Liver (tissue), 9 donors: ENCODE data around the gene TBL1XR1. TPM values are rescaled to one million over a fixed set of nuclear protein-coding genes. Genes with fewer than 3 reads are reported as not detected.

ENCODE experiments used
- DNase-seq: peaks from one replicate; pipeline ENCODE4 v3.0.0-alpha.2; 2017; ENCODE audit warnings: low spot score
- H3K27ac ChIP-seq, 2 donors: one replicate each; pipeline ENCODE4 v1.7.0; 2013; ENCODE audit warnings: inconsistent platforms in 2 of 2, low read length in 2 of 2, control low read depth in 1 of 2, low read depth in 1 of 2, mild to moderate bottlenecking in 1 of 2
- H3K27me3 ChIP-seq, 4 donors: one replicate each; pipeline versions ENCODE4 v1.6.1 to v1.7.0; 2013; ENCODE audit warnings: low read length in 3 of 4, inconsistent platforms in 1 of 4, mild to moderate bottlenecking in 1 of 4, moderate library complexity in 1 of 4; ENCODE audit not compliant: control insufficient read depth in 4 of 4, insufficient read depth in 4 of 4
- H3K36me3 ChIP-seq, 4 donors: one replicate each; pipeline versions ENCODE4 v1.6.1 to v1.7.0; 2013; ENCODE audit warnings: low read length in 3 of 4, mild to moderate bottlenecking in 3 of 4, low read depth in 1 of 4, moderate library complexity in 1 of 4; ENCODE audit not compliant: control insufficient read depth in 4 of 4, insufficient read depth in 3 of 4
- H3K4me1 ChIP-seq, 4 donors: one replicate each; pipeline versions ENCODE4 v1.6.1 to v1.7.0; 2013; ENCODE audit warnings: low read length in 3 of 4, mild to moderate bottlenecking in 3 of 4, moderate library complexity in 1 of 4; ENCODE audit not compliant: control insufficient read depth in 4 of 4, insufficient read depth in 4 of 4
- H3K4me3 ChIP-seq, 3 donors: one replicate each; pipeline versions ENCODE4 v1.6.1 to v1.7.0; 2013; ENCODE audit warnings: low read length in 3 of 3, control low read depth in 1 of 3, low read depth in 1 of 3, mild to moderate bottlenecking in 1 of 3
- H3K9ac ChIP-seq, 2 donors: one replicate each; pipeline ENCODE4 v1.7.0; 2013; ENCODE audit warnings: low read length in 2 of 2, mild to moderate bottlenecking in 2 of 2, moderate library complexity in 2 of 2, control low read depth in 1 of 2, low read depth in 1 of 2
- H3K9me3 ChIP-seq, 4 donors: one replicate each; pipeline versions ENCODE4 v1.6.1 to v1.7.0; 2013; ENCODE audit warnings: low read length in 3 of 4; ENCODE audit not compliant: control insufficient read depth in 4 of 4
- CTCF ChIP-seq: fragments of 150-350 bp; IDR thresholded peaks from 2 replicates; pipeline ENCODE4 v1.5.1; 2017; ENCODE audit warnings: improper control_type of control experiment, low read depth, low read length; ENCODE audit not compliant: missing input control
- EGR1 ChIP-seq, 2 donors: IDR thresholded peaks; 2 replicates each; pipeline ENCODE4 v1.6.1; 2016 to 2018; ENCODE audit warnings: antibody characterized with exemption in 2 of 2, low read depth in 2 of 2
- FOXA1 ChIP-seq: IDR thresholded peaks from 2 replicates; pipeline ENCODE4 v1.6.1; 2016; ENCODE audit warnings: antibody characterized with exemption
- FOXA2 ChIP-seq: IDR thresholded peaks from 2 replicates; pipeline ENCODE4 v1.6.1; 2016; ENCODE audit warnings: antibody characterized with exemption
- GABPA ChIP-seq, 2 donors: IDR thresholded peaks in 1 of 2; conservative IDR thresholded peaks in 1 of 2; 2 replicates each; pipeline ENCODE4 v1.6.1; 2016; ENCODE audit warnings: antibody characterized with exemption in 2 of 2, mild to moderate bottlenecking in 1 of 2, moderate library complexity in 1 of 2
- HNF4A ChIP-seq, 2 donors: conservative IDR thresholded peaks; 2 replicates each; pipeline ENCODE4 v1.6.1; 2016; ENCODE audit warnings: antibody characterized with exemption in 2 of 2, mild to moderate bottlenecking in 2 of 2
- HNF4G ChIP-seq: IDR thresholded peaks from 2 replicates; pipeline ENCODE4 v1.6.1; 2016; ENCODE audit warnings: antibody characterized with exemption
- JUND ChIP-seq, 2 donors: IDR thresholded peaks; 2 replicates each; pipeline ENCODE4 v1.6.1; 2016; ENCODE audit warnings: antibody characterized with exemption in 2 of 2
- MAX ChIP-seq: IDR thresholded peaks from 2 replicates; pipeline ENCODE4 v1.6.1; 2016; ENCODE audit warnings: antibody characterized with exemption
- NR2F2 ChIP-seq: IDR thresholded peaks from 2 replicates; pipeline ENCODE4 v1.6.1; 2016; ENCODE audit warnings: antibody characterized with exemption
- RAD21 ChIP-seq, 2 donors: IDR thresholded peaks; 2 replicates each; pipeline ENCODE4 v1.6.1; 2016; ENCODE audit warnings: antibody characterized with exemption in 2 of 2, mild to moderate bottlenecking in 2 of 2
- REST ChIP-seq: IDR thresholded peaks from 2 replicates; pipeline ENCODE4 v1.6.1; 2016; ENCODE audit warnings: antibody characterized with exemption, mild to moderate bottlenecking
- RXRA ChIP-seq, 2 donors: IDR thresholded peaks; 2 replicates each; pipeline ENCODE4 v1.6.1; 2017 to 2018; ENCODE audit warnings: antibody characterized with exemption in 2 of 2, mild to moderate bottlenecking in 1 of 2
- SP1 ChIP-seq: IDR thresholded peaks from 2 replicates; pipeline ENCODE4 v1.6.1; 2018; ENCODE audit warnings: antibody characterized with exemption, mild to moderate bottlenecking
- TAF1 ChIP-seq: conservative IDR thresholded peaks from 2 replicates; pipeline ENCODE4 v1.6.1; 2016; ENCODE audit warnings: antibody characterized with exemption, mild to moderate bottlenecking
- YY1 ChIP-seq: IDR thresholded peaks from 2 replicates; pipeline ENCODE4 v1.6.1; 2016; ENCODE audit warnings: antibody characterized with exemption, mild to moderate bottlenecking
- ZBTB33 ChIP-seq: IDR thresholded peaks from 2 replicates; pipeline ENCODE4 v1.6.1; 2016; ENCODE audit warnings: antibody characterized with exemption
- WGBS: extraction: QIAGEN DNeasy Blood & Tissue Kit; methylation state at CpG from one replicate; pipeline ENCODE4 v1.1.7; 2013; 5-methylcytosine and 5-hydroxymethylcytosine counted together
- polyA plus RNA-seq, 2 donors: library from polyadenylated mRNA; stranded (reverse) in 1 of 2; unstranded in 1 of 2; fragments of 200-250 nt in 1 of 2; fragments of >200 nt in 1 of 2; fragmentation: Nextera tagmentation in 1 of 2; extraction: Ambion mirVana in 1 of 2; gene quantifications; one replicate each; pipeline versions ENCODE4 v1.2.1 to v1.2.3, GENCODE V29; 2013 to 2015
- total RNA-seq, 2 donors: library from RNA; depleted of rRNA; stranded (reverse); fragments of >200 nt; gene quantifications; one replicate each; pipeline ENCODE4 v1.2.3, GENCODE V29; 2014
- donor health status: healthy.
- donor health status: healthy.
- donor health status: healthy.
- donor health status: healthy.
- donor health status: healthy.

Gene TBL1XR1
- total and polyA plus RNA-seq, 4 donors: 10.3 to 65.9 (median 33.2) TPM

DNA sequence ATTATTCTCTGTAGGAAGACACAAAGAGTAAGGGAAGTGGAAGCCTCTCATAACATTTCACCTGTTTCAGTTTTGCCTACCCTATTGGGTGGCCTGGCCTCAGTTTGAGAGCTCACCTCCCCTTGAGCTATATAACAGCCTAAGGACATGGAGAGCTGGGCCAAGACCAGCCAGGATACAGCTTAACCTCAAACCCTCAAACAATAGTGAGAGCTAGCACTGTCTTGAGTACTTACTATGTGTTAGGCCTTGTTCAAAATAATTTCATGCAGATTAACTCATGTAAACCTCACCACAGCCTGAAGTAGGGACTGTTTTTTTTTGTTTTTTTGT lies 15.0 kb upstream of the TBL1XR1 start:
- peak overlapping the region in 1 of 2 donors; percentile 16 for H3K9ac ChIP-seq
- DNase-seq: no peak
- TF ChIP-seq ZBTB33 (no peak), NR2F2 (no peak), TAF1 (no peak), FOXA2 (no peak), SP1 (no peak), GABPA (IDR thresholded peaks at IDR 0.05 in 1 of 2, conservative IDR thresholded peaks at IDR 0.05 in 1 of 2) (no peak), RXRA (IDR thresholded peaks at IDR 0.05) (no peak), FOXA1 (no peak), REST (no peak), RAD21 (IDR thresholded peaks at IDR 0.05) (no peak), MAX (no peak), JUND (IDR thresholded peaks at IDR 0.05) (no peak), HNF4G (no peak), HNF4A (conservative IDR thresholded peaks at IDR 0.05) (no peak)
- no peaks in the 10 kb centered on the region for H3K9me3 ChIP-seq
- no peak overlapping the region for H3K4me3 ChIP-seq
- peaks cover 4 to 19% (median 6%) of the 10 kb centered on the region in 4 donors for H3K4me1 ChIP-seq
- peak overlapping the region; percentile 75 to 91 for H3K27ac ChIP-seq
- no peaks in the 10 kb centered on the region for H3K27me3 ChIP-seq
- H3K36me3 ChIP-seq: no peaks in the 10 kb centered on the region

- WGBS: 27% methylated on average over 7 of the region's 7 CpGs
- peak overlapping the region; percentile 75 to 91 for H3K27ac ChIP-seq
- no peaks in the 10 kb centered on the region for H3K36me3 ChIP-seq
- no peaks in the 10 kb centered on the region for H3K9me3 ChIP-seq
- peak; percentile 63 for DNase-seq
- no peaks in the 10 kb centered on the region for H3K27me3 ChIP-seq
- peak overlapping the region in 2 of 3 donors; percentile 14 to 31 for H3K4me3 ChIP-seq
- peak overlapping the region in 1 of 2 donors; percentile 16 for H3K9ac ChIP-seq
- peaks cover 4 to 19% (median 6%) of the 10 kb centered on the region in 4 donors for H3K4me1 ChIP-seq
- TF ChIP-seq EGR1 (IDR thresholded peaks at IDR 0.05; ENCODE audit: low read depth in 2 of 2) (peak in 1 of 2 donors; percentile 8), FOXA2 (peak; percentile 70), CTCF (no peak), REST (peak; percentile 1), RAD21 (IDR thresholded peaks at IDR 0.05) (peak in 1 of 2 donors; percentile 48), YY1 (peak; percentile 53), MAX (peak; percentile 53), ZBTB33 (peak; percentile 49), HNF4A (conservative IDR thresholded peaks at IDR 0.05) (peak; percentile 50 to 61), FOXA1 (peak; percentile 51), NR2F2 (peak; percentile 21)
These were observed 14.4 kb upstream of the TBL1XR1 start for GRCh38 chr3:177211503-177212277.
